ENCODE data around the gene GPI. TPM values are rescaled to one million over a fixed set of nuclear protein-coding genes. Genes with fewer than 3 reads are reported as not detected.

The GPI gene
- total RNA-seq, 5 donors from 2014 or later (not counting 1 experiment from before 2014, with no cell fraction given), result 108 to 132 (median 126) TPM

- Histone ChIP-seq H3K27me3 (replicated peaks in 1 of 2; ENCODE audit: control insufficient read depth in 2 of 2, extremely low read depth in 1 of 2, insufficient read depth in 2 of 2, low read length in 1 of 2) (no peaks in the 10 kb centered on the region), H3K36me3 (ENCODE audit: control insufficient read depth in 2 of 2, extremely low read depth in 1 of 2, insufficient read depth in 1 of 2, low read length in 1 of 2) (peaks cover 6 to 20% of the 10 kb centered on the region in 2 donors), H3K9me3 (no peaks in the 10 kb centered on the region), H3K27ac (ENCODE audit: low read length) (no peak overlapping the region), H3K4me3 (ENCODE audit: control insufficient read depth in 1 of 2, extremely low read depth in 1 of 2, low read length in 1 of 2) (no peak overlapping the region), H3K4me1 (ENCODE audit: control insufficient read depth in 1 of 2, extremely low read depth in 1 of 2, insufficient read depth in 2 of 2, low read length in 2 of 2) (peaks cover 9 to 27% of the 10 kb centered on the region in 2 experiments)
- no peak for ATAC-seq (replicated peaks in 1 of 4)
- no peak overlapping the region for H3K4me3 Mint-ChIP-seq
- no peak for DNase-seq
- H3K4me1 Mint-ChIP-seq, result peaks cover 19 to 33% (median 26%) of the 10 kb centered on the region in 3 donors
- H3K9me3 Mint-ChIP-seq, result no peaks in the 10 kb centered on the region
- CTCF ChIA-PET, result interaction anchor here in 1 of 2 donors (0.6 kb wide), 1 partner anchor 25 kb away, joined by 5 read pairs; no protein-coding TSS in a partner anchor
- POLR2A ChIA-PET, result no interaction called here
- WGBS (ENCODE audit: insufficient coverage), result 96% methylated on average over 3 of the region's 4 CpGs
- H3K27me3 Mint-ChIP-seq, result no peaks in the 10 kb centered on the region
- no peak overlapping the region for H3K27ac Mint-ChIP-seq
- peaks cover 4% of the 10 kb centered on the region for H3K36me3 Mint-ChIP-seq
Measured at GRCh38 chr19:34356875-34357274, 8.1 kb upstream of the GPI start.

DNA sequence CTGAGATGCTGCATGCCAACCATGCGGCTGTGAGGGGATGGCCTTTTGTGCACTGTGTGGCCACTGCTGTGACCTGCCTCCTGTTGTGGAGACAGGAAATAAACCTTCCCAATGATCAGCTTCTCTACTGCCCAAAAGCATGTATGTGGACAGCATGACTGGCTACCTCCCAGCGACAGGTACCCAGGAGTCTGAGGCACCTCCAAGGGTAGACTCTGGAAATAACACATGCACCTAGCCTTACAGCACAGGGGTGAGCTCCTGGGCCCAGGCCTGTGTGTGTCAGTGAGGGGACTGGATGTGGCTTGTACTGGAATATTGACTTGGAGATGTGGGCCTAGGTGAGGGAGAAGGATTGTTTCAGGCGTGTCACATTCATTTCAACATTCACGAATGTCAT is 7.6 kb upstream of the GPI start:
- ChIA-PET CTCF (interaction anchor here in 1 of 2 donors (0.6 kb wide), 1 partner anchor 26 kb away, joined by 5 read pairs; no protein-coding TSS in a partner anchor), POLR2A (no interaction called here)
- ATAC-seq (replicated peaks in 1 of 4), result no peak
- Histone ChIP-seq H3K27me3 (replicated peaks in 1 of 2; ENCODE audit: control insufficient read depth in 2 of 2, extremely low read depth in 1 of 2, insufficient read depth in 2 of 2, low read length in 1 of 2) (no peaks in the 10 kb centered on the region), H3K4me3 (ENCODE audit: control insufficient read depth in 1 of 2, extremely low read depth in 1 of 2, low read length in 1 of 2) (no peak overlapping the region), H3K27ac (ENCODE audit: low read length) (no peak overlapping the region), H3K9me3 (no peaks in the 10 kb centered on the region), H3K4me1 (ENCODE audit: control insufficient read depth in 1 of 2, extremely low read depth in 1 of 2, insufficient read depth in 2 of 2, low read length in 2 of 2) (peaks cover 9 to 22% of the 10 kb centered on the region in 2 experiments), H3K36me3 (ENCODE audit: control insufficient read depth in 2 of 2, extremely low read depth in 1 of 2, insufficient read depth in 1 of 2, low read length in 1 of 2) (peaks cover 4 to 17% of the 10 kb centered on the region in 2 donors)
- DNase-seq, result no peak
- peaks cover 4% of the 10 kb centered on the region for H3K36me3 Mint-ChIP-seq
- WGBS (ENCODE audit: insufficient coverage), result no CpG with 5 or more reads among the region's 4 CpGs
- peaks cover 19 to 28% (median 23%) of the 10 kb centered on the region in 3 donors for H3K4me1 Mint-ChIP-seq
- H3K27me3 Mint-ChIP-seq, result no peaks in the 10 kb centered on the region
- no peaks in the 10 kb centered on the region for H3K9me3 Mint-ChIP-seq
- peak overlapping the region; percentile 30 to 56 (median 39) for H3K4me3 Mint-ChIP-seq
- peak overlapping the region; percentile 69 to 72 for H3K27ac Mint-ChIP-seq

DNA sequence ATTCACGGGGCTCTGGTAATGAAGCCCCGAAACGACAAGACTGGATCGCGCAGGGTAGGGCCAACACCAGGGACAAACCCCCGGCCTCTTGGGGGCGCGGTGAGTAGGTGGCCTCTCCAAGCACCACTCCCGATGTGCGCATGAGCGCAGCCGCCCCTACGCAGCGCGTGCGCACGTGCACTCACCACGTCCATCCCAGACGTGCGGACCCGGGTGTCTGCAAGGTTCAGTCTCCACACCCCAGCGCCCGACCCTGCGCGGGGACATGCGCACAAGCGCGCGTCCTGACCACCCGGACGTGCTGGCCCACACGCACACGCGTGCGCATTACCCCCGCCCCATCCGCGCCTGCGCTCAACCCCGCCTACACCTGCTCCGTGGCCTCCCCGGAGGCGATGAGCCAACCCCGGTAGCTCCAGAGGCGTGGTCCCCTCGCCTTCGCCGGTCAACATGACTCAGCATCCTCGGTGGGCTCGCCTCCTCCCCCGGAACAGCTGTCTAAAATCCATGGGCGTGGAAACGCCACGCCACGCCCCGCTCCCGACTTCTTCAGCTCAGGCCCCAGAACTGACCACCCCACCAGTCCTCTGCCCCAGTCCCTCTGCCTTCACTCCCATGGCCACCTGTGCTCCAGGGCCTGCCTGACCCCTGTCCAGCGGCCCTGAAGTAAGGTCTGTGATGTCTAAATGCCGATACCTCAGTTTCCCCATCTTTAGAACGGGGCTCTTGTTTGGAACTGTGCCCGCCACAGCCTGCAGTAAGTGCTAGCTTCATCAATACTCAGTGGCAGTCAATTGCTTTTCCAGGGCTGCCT is 5.6 kb upstream of the GPI start:
- Histone ChIP-seq H3K36me3 (ENCODE audit: control insufficient read depth in 2 of 2, extremely low read depth in 1 of 2, insufficient read depth in 1 of 2, low read length in 1 of 2) (peaks cover 0 to 6% of the 10 kb centered on the region in 2 donors), H3K27me3 (replicated peaks in 1 of 2; ENCODE audit: control insufficient read depth in 2 of 2, extremely low read depth in 1 of 2, insufficient read depth in 2 of 2, low read length in 1 of 2) (no peaks in the 10 kb centered on the region), H3K4me3 (ENCODE audit: control insufficient read depth in 1 of 2, extremely low read depth in 1 of 2, low read length in 1 of 2) (peak overlapping the region; percentile 56 to 65), H3K9me3 (no peaks in the 10 kb centered on the region), H3K4me1 (ENCODE audit: control insufficient read depth in 1 of 2, extremely low read depth in 1 of 2, insufficient read depth in 2 of 2, low read length in 2 of 2) (peaks cover 9 to 22% of the 10 kb centered on the region in 2 experiments), H3K27ac (ENCODE audit: low read length) (peak overlapping the region; percentile 83)
- 5% methylated on average over 60 of the region's 61 CpGs for WGBS (ENCODE audit: insufficient coverage)
- POLR2A ChIA-PET, result interaction anchor here in 1 of 2 donors (0.5 kb wide), 1 partner anchor 1385 kb away, joined by 4 read pairs; no protein-coding TSS in a partner anchor
- Mint-ChIP-seq H3K27ac (peak overlapping the region; percentile 90 to 95), H3K9me3 (no peaks in the 10 kb centered on the region), H3K4me3 (peak overlapping the region; percentile 79 to 88 (median 84)), H3K27me3 (no peaks in the 10 kb centered on the region), H3K36me3 (peaks cover 4% of the 10 kb centered on the region), H3K4me1 (peaks cover 20 to 31% (median 23%) of the 10 kb centered on the region in 3 donors)
- ATAC-seq (replicated peaks in 1 of 4) (peak; percentile 87 to 91 (median 89)), DNase-seq (peak; percentile 70 to 95 (median 84))
- CTCF ChIA-PET, result interaction anchor here (0.6 to 1.5 kb wide), 5 partner anchors 9 to 1285 kb away, joined by 3 to 4 read pairs (median 3); no protein-coding TSS in a partner anchor

GRCh38 chr19:34359954-34360315 is 5.1 kb upstream of the GPI start:
- H3K27me3 ChIP-seq (replicated peaks in 1 of 2; ENCODE audit: control insufficient read depth in 2 of 2, extremely low read depth in 1 of 2, insufficient read depth in 2 of 2, low read length in 1 of 2), result no peaks in the 10 kb centered on the region
- peaks cover 25 to 35% (median 28%) of the 10 kb centered on the region in 3 donors for H3K4me1 Mint-ChIP-seq
- peaks cover 9 to 27% of the 10 kb centered on the region in 2 experiments for H3K4me1 ChIP-seq (ENCODE audit: control insufficient read depth in 1 of 2, extremely low read depth in 1 of 2, insufficient read depth in 2 of 2, low read length in 2 of 2)
- H3K27ac ChIP-seq (ENCODE audit: low read length), result peak overlapping the region; percentile 83
- peak overlapping the region; percentile 90 to 95 for H3K27ac Mint-ChIP-seq
- H3K9me3 Mint-ChIP-seq, result no peaks in the 10 kb centered on the region
- no peak for ATAC-seq (replicated peaks in 1 of 4)
- POLR2A ChIA-PET, result interaction anchor here in 1 of 2 donors (0.6 kb wide), 1 partner anchor 155 kb away, joined by 3 read pairs; no protein-coding TSS in a partner anchor
- peak overlapping the region; percentile 40 to 56 for H3K4me3 ChIP-seq (ENCODE audit: control insufficient read depth in 1 of 2, extremely low read depth in 1 of 2, low read length in 1 of 2)
- no peak for DNase-seq
- 92% methylated on average over 2 of the region's 7 CpGs for WGBS (ENCODE audit: insufficient coverage)
- H3K36me3 Mint-ChIP-seq, result peaks cover under 1% of the 10 kb centered on the region
- H3K4me3 Mint-ChIP-seq, result peak overlapping the region; percentile 79 to 88 (median 84)
- H3K36me3 ChIP-seq (ENCODE audit: control insufficient read depth in 2 of 2, extremely low read depth in 1 of 2, insufficient read depth in 1 of 2, low read length in 1 of 2), result peaks cover 0 to 3% of the 10 kb centered on the region in 2 donors
- H3K27me3 Mint-ChIP-seq, result no peaks in the 10 kb centered on the region
- H3K9me3 ChIP-seq, result no peaks in the 10 kb centered on the region
- CTCF ChIA-PET, result interaction anchor here in 1 of 2 donors (1.5 kb wide), 2 partner anchors 10 to 13 kb away, joined by 4 read pairs; no protein-coding TSS in a partner anchor

GRCh38 chr19:34360354-34360909 is 4.6 kb upstream of the GPI start:
- Mint-ChIP-seq H3K27ac (peak overlapping the region; percentile 90 to 95), H3K9me3 (no peaks in the 10 kb centered on the region), H3K4me1 (peaks cover 26 to 35% (median 28%) of the 10 kb centered on the region in 3 donors), H3K4me3 (peak overlapping the region; percentile 79 to 88 (median 84)), H3K36me3 (no peaks in the 10 kb centered on the region), H3K27me3 (no peaks in the 10 kb centered on the region)
- POLR2A ChIA-PET, result interaction anchor here in 1 of 2 donors (0.6 kb wide), 1 partner anchor 155 kb away, joined by 3 read pairs; no protein-coding TSS in a partner anchor
- WGBS (ENCODE audit: insufficient coverage), result 100% methylated on average over 3 of the region's 9 CpGs
- H3K9me3 ChIP-seq, result no peaks in the 10 kb centered on the region
- H3K4me3 ChIP-seq (ENCODE audit: control insufficient read depth in 1 of 2, extremely low read depth in 1 of 2, low read length in 1 of 2), result no peak overlapping the region
- CTCF ChIA-PET, result interaction anchor here in 1 of 2 donors (0.5 kb wide), 1 partner anchor 370 kb away, joined by 4 read pairs; no protein-coding TSS in a partner anchor
- H3K36me3 ChIP-seq (ENCODE audit: control insufficient read depth in 2 of 2, extremely low read depth in 1 of 2, insufficient read depth in 1 of 2, low read length in 1 of 2), result no peaks in the 10 kb centered on the region
- peak overlapping the region; percentile 83 for H3K27ac ChIP-seq (ENCODE audit: low read length)
- ATAC-seq (replicated peaks in 1 of 4), result no peak
- no peaks in the 10 kb centered on the region for H3K27me3 ChIP-seq (replicated peaks in 1 of 2; ENCODE audit: control insufficient read depth in 2 of 2, extremely low read depth in 1 of 2, insufficient read depth in 2 of 2, low read length in 1 of 2)
- peaks cover 9 to 27% of the 10 kb centered on the region in 2 experiments for H3K4me1 ChIP-seq (ENCODE audit: control insufficient read depth in 1 of 2, extremely low read depth in 1 of 2, insufficient read depth in 2 of 2, low read length in 2 of 2)
- no peak for DNase-seq

GRCh38 chr19:34362679-34363069 is 2.3 kb upstream of the GPI start:
- Histone ChIP-seq H3K4me1 (ENCODE audit: control insufficient read depth in 1 of 2, extremely low read depth in 1 of 2, insufficient read depth in 2 of 2, low read length in 2 of 2) (peaks cover 21 to 50% of the 10 kb centered on the region in 2 experiments), H3K27me3 (replicated peaks in 1 of 2; ENCODE audit: control insufficient read depth in 2 of 2, extremely low read depth in 1 of 2, insufficient read depth in 2 of 2, low read length in 1 of 2) (no peaks in the 10 kb centered on the region), H3K4me3 (ENCODE audit: control insufficient read depth in 1 of 2, extremely low read depth in 1 of 2, low read length in 1 of 2) (no peak overlapping the region), H3K27ac (ENCODE audit: low read length) (no peak overlapping the region), H3K36me3 (ENCODE audit: control insufficient read depth in 2 of 2, extremely low read depth in 1 of 2, insufficient read depth in 1 of 2, low read length in 1 of 2) (peaks cover 0 to 11% of the 10 kb centered on the region in 2 donors), H3K9me3 (no peaks in the 10 kb centered on the region)
- peak overlapping the region in 2 of 3 donors; percentile 17 to 29 for H3K4me3 Mint-ChIP-seq
- H3K4me1 Mint-ChIP-seq, result peaks cover 47 to 53% (median 48%) of the 10 kb centered on the region in 3 donors
- no peaks in the 10 kb centered on the region for H3K27me3 Mint-ChIP-seq
- ATAC-seq (replicated peaks in 1 of 4), result no peak
- DNase-seq, result no peak
- H3K9me3 Mint-ChIP-seq, result no peaks in the 10 kb centered on the region
- 56% methylated on average over 1 of the region's 3 CpGs for WGBS (ENCODE audit: insufficient coverage)
- ChIA-PET POLR2A (no interaction called here), CTCF (no interaction called here)
- peaks cover 8% of the 10 kb centered on the region for H3K36me3 Mint-ChIP-seq
- peak overlapping the region in 1 of 2 donors; percentile 27 for H3K27ac Mint-ChIP-seq
